NCI-H748 (cell line): ENCODE results near the gene GALK2.

Experiments used
- DNase-seq: peaks from one replicate; lab custom pipeline; 2025; ENCODE audit not compliant: unreplicated experiment; lab: John Stamatoyannopoulos, UW

The GALK2 gene

DNA sequence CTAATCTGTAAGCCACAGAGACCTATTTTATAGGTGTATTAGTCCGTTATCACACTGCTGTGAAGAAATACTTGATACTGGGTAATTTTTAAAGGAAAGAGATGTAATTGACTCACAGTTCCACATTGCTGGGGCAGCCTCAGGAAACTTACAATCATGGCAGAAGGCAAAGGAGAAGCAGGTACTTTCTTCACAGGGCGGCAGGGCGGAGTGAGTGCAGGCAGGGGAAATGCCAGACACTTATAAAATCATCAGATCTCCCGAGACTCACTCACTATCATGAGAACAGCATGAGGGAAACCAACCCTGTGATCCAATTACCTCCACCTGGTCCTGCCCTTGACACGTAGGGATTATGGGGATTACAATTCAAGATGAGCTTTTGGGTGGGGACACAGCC is 108.7 kb downstream of the GALK2 start:
- DNase-seq = no peak

DNA sequence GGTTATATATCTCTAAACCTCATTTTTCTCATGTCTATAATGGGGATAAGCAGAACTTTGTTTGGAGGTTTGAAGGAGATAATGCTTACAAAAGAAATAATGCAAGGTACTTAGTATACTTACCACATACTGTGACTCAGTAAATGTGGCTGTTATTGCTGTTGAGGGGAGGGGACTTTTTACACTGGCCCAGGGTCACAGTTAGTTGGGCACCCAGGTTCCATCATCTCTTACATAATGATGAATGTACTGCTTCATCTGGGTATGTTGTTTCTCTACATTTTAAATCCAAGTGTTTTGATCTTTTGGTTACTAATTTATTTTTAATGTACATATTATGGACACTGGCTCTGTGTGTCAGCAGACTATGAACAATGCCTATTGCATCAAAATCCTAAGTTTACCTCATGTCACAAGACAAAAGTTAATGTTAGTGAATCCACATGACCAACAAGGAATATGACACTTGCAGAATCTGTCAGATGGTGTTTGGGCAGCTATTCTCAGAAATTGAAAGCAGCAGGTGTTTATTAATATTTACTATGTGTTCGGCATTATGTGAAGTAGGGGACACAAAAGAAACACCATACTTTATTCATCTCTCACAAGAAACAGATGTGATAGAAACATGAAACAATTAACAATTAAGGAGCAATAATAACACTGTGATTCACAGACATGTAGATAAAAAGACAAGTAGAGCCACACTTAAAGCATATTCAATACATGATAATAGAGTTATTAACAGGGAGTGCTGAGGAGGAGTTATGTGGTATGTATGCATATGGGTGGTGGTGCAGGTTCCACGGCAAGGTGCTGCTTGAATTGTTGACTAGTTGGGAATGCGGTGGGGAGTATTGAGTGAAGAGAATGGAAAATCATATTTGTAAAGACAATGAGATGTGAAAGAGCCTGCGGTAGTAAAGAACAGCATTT is 109.7 kb downstream of the GALK2 start:
- peak; percentile 20 for DNase-seq

DNA sequence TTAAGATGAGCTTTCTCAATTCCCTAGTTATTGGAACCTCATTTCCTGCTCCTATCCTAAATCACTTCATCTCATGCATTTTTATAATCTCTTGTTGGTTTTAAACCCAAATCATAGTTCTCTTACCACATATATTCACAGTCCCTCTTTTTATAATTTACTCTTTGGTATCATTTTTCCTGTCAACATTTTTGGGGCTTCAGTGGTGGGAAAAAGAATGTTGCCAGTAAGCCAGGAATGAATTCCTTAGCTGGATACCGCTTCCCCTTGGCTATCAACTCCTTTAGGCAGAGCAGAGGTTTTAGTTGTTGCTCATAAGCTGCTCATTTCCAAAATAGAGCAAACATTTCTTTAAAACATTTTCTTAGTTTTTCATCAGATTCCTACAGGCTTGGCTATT is 112.3 kb downstream of the GALK2 start:
- DNase-seq = no peak

DNA sequence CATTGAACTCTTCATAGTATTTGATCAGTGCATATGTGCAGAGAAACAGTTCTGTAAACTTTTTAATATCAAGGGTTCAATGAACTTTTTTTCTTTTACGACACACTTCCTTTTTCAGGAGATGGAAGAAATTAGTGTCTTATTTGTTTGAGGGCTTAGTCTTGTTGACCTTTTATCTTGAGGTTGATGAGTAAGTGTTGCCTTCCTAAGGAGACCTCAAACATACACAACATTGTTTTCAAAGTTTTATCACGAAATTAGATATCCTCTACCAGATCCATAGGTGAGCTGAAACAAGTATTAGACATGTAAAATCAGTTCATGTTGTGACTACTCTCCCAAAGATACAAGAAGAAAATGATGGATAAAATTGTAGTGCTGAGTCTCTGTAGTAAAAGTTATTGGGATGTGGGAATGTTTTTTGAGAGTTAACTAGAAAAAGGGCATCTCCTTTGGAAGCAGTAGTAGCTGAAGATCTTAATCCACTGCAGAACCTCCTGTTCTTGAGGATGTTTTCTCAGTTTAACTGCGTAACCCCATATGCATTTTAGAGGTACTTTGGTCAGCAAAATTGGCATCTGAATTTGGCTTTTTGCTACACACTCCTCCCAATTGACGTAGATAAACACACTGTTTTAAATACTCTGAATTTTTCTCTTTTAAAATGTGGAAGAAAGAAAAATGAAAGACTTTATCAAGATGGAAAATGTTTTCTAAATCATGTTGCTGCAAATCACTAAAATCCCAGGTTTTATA is 116.8 kb downstream of the GALK2 start:
- no peak for DNase-seq

DNA sequence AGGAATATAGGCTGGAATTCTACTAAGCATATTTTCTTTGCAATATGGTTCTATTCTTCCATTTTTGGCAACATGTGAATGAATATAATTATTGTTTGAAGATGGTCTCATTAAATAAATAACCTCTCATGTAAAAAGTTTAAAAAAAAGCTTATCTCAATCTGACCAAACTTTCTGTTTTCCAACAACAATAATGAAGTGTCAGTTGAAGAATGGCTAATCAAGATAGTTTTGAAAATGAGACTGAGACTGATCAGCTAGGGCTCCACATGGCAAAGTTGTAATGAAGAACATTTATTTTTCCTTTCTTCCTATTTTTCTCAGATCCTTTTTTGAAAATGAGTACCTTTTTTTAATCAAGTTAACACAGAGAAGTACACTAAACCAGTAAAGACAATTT is 117.4 kb downstream of the GALK2 start:
- no peak for DNase-seq

DNA sequence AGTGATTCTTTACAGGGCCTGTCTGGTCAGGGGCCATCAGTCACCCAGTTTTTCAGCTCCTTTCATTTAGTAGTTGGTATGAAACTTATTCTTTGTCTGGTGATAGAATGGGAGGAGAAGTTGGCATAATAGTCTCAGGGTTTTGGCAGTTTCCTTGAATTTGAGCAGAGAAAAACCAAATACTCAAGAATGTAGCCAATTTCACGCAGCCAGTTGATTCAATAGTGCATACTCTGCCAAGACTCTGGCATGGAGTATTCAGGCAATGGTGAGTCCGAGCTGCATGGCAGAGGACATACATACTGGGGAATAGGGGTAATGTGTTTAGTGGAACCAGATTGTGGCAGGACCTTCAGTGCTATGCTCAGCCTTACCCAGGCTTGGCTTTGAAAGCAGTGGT is 118.3 kb downstream of the GALK2 start:
- DNase-seq = no peak

DNA sequence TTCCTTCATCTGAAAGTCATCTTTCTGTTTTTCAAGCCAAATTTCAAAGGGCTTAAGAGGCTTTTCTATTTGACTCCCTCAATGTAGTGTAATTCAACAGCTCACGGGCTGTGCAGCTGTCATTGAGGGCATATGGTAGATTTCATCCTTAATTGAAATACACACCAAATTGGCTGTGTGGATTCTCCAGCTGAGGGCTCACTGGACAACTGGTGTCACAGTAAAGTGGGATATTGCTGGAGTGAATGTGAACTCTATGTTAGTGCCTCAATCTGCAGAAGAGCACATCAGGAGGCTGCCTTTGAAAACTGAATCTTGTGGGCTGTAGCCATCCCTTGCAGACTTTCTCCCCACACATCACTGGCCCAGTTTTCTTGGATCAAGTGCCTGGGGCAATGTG is 120.1 kb downstream of the GALK2 start:
- no peak for DNase-seq

DNA sequence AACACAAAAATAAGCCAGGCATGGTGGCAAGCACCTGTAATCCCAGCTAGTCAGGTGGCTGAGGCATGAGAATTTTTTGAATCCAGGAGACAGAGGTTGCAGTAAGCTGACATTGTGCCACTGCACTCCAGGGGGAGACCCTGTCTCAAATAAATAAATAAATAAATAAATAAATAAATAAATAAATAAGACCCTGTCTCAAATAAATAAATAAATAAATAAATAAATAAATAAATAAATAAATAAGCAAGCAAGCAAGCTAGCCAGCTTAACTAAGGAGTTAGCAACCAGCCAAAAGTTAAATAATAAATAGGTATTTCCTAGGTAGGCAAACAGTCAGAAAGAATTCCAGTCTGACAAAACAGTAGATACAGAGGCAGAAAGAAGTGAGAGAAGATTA is 123.9 kb downstream of the GALK2 start:
- no peak for DNase-seq

DNA sequence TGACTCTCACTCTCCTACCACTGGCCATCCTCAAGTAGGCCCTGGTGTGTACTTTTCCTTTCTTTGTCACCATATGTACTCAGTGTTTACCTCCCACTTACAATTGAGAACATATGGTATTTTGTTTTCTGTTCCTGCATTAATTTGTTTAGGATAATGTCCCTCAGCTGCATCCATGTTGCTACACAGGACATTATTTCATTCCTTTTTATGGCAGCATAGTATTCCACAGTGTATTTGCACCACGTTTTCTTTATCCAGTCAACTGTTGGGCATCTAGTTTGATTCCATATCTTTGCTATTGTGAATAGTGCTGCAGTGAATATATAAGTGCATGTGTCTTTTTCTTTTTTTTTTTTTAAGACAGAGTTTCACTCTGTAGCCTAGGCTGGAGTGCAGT is 126.2 kb downstream of the GALK2 start:
- no peak for DNase-seq

DNA sequence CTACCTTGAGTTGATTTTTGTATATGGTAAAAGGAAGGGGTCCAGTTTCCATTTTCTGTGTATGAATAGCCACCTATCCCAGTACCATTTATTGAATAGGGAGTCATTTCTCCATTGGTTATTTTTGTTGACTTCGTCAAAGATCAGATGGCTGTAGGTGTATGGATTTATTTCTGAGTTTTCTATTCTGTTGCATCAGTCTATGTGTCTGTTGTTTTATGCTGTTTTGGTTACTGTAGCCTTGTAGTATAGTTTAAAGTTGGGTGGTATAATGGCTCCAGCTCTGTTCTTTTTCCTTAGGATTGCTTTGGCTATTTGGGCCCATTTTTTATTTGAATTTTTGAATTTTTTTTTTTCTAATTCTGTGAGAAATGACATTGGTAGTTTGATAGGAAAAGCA is 127.5 kb downstream of the GALK2 start:
- DNase-seq = no peak

DNA sequence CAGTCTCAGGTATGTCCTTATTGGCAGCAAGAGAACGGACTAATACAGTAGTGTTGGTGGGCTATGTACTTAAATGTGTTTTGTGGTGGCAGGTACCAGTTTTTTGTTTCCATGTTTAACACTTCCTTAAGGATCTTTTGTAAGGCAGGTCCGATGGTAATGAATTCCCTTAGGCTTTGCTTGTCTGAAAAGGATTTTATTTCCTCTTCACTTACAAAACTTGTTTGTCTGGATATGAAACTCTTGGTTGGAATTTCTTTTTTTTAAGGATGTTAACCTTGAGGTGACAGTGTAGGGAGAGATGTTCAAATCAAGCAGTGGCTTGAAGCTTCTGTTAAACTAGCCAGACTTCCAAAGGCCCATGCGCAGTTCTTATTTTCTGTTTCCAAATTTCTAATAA is 130.8 kb downstream of the GALK2 start:
- no peak for DNase-seq

DNA sequence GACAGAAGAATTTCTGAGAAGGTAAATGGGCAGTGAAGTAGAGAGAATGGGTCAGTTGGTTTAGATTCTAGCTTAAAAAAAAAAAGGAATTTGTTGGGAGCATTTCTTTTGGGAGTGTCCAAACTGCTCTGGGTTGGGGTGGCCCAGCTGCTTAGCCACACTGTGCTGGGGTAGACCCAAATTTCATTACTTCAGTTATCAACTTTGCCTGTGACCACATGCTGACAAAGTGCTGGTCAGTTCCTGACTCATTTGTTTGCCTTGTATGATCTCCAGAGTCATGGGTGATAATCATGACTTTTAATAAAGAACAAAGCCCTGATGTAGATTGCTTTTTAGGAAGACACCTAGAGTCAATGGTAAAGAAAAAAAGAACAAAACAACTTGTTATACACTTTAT is 131.5 kb downstream of the GALK2 start:
- no peak for DNase-seq

DNA sequence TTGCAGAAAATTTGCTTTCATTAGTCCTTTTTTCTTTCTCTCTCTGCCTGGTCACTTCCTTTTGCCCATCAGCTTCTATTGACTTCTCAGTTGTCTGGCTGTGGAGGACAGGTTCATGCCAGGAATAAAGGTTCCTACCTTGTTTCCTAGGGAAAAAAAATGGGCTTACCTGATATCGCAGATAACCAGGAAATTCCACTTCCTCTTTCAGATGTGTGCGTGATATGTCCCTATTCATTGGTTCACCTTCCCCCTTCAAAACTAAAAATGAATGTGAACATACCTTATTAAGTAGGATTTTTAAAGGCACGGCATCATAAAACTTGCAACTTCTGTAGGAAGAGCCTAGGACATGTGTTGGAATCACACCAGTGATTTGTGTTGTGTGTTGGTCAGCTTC is 133.0 kb downstream of the GALK2 start:
- DNase-seq = no peak

DNA sequence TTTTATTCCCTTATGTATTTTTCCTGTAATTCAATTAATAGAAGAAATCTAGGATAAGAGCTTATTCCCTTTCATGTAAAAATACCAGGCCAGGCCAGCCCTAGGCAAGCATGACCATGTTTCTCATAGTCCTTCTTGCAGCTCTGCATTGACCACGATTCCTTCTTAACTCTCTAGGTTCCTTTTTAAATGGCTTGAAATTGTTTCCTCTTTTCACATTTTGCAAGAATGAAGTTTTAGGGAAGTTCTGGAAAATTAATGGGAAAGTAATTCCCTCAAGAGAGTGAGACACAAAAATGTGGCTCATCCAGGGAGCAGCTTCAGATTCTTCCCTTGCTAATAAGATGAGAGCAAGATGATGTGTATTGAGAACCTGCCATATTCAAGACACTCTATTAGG is 136.5 kb downstream of the GALK2 start:
- no peak for DNase-seq

DNA sequence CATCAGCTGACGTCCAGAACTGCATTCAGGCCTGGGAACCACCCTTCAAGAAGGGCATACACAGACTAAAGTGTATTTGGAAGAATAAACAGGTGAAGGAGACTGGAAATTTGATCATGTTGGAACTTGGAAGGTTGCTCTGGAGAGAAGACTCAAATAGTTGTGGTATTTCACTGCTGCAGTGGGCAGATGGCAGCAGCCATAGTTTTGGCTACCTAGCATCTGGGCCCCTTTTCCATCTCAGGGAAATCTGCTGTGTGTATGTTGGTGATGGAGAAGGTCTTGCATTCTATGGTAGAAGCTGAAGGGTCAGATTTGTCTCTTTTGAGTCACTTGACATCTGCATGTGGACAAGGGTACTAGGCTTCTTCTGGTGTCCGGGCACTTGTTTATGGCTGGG is 138.6 kb downstream of the GALK2 start:
- no peak for DNase-seq

DNA sequence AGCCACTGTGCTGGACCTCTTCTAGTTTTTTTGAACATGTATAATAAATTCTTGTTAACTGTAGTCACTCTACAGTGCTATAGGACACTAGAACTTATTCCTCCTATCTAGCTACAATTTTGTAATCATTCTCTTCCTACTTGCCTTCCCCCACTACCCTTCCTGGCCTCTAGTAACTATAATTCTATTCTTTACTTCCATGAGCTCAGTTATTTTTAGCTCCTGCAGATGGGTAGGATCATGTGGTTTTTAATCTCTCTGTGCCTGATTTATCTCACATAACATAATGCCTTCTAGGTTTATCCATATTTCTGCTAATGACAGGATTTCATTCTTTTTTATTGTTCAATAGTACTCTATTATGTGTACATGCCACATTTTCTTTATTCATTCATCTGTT is 139.8 kb downstream of the GALK2 start:
- DNase-seq = no peak

DNA sequence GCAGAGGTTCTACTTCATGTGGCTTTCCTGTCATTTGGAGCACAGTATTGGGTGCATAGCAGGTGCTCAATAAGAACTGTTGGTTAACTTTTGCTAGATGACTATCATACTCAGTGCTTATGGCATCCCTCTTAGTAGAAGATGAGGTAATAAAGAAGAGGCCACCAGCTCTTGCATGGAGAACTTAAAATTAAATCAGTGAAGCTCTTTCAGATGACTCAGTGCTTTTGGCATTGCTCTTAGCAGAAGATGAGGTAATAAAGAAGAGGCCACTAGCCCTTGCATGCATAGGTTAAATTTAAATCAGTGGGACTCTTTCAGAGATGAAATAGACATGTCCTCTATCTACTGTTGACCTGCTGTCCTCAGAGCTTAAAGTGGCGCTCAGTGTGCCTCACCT is 143.6 kb downstream of the GALK2 start:
- no peak for DNase-seq

DNA sequence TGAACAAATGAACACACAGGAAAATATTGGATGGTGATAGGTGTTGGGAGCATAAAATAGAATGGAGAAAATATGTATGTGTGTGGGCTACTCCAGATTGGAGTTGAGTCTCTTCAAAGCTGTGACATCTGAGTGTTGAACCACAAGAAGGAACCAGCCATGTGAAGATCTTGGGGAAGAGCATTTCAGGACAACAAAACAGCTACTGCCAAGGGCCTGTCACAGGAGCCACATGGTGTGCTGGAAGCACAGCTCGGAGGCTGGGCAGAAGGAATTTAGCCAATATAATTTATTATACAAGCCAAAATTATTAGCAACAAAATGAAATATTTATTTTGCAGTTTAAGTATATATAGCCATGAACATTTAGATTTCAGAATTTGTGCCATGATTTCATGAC is 144.7 kb downstream of the GALK2 start:
- no peak for DNase-seq

DNA sequence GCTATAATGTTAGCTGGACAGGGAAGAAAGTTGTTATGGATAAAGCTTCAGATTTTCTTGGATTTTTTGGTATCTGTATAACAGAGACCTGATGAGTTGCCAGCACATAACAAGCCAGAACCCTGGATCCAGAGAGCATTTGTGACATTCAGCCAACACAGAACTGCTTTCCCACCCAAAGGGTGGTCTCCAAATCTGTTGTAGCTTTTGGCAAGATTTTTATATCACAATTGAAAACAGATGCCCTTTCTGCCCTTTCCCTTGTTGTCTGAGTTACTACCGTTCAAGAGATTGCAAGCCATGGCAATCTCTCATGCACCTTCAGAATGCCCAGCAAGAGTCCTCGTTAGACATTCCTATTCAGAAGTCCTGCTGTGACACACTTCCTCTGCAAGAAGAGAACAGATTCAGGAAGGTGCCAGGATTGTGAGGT is 145.4 kb downstream of the GALK2 start:
- DNase-seq = no peak

DNA sequence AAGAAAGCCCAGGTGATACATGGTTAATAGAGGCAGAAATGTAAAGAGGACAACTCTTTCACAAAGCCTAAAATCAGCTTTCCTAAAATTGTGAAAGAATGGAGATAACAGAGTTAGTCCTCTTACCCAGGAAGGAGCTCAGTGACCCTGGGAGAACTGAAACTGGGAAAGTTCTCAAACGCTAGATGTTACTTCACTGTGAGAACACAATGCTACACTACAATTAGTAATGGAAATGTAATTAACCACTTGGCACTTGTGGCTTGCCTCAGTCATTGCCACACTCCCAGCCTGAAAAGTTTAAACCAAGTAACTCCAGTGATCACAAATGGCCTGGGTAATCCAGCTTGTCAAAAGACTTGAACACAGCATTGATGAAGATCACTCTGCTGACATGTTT is 150.3 kb downstream of the GALK2 start:
- no peak for DNase-seq

DNA sequence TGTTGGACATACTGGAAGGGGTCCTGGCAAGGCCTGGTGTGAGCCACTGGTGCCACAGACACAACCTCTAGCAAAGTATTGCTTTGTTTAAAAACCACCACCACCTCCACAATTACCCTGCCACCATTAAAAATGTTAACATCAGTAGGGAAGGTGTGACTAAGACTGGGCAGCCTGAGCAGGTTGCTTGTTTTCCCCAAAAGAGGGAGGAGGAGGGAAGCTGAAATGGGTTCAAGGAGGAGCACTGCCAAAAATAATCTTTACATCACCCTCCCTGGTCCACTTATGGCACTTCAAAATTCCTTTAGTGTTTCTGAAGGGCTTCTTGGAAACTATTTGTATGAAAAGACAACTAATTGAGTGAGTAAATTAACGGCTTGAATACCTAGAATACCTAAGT is 153.2 kb downstream of the GALK2 start:
- no peak for DNase-seq

DNA sequence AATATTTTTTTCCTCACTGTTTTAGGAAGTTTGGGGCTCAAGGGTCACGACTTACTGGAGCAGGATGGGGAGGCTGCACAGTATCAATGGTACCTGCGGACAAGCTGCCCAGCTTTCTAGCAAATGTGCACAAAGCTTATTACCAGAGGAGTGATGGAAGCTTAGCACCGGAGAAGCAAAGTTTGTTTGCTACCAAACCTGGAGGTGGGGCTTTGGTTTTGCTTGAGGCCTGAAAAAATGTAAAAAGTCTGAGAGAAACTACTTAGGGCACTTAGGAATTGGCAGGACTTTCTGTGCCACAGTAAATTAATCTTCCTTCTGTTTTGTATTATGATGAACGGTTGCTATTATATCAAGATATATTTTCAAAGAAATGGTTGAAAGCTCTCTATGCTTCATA is 157.9 kb downstream of the GALK2 start:
- DNase-seq = no peak
